Neural progenitor cell (in vitro differentiated cells): ENCODE results near the gene LRRK2. TPM values are rescaled to one million over a fixed set of nuclear protein-coding genes. Genes with fewer than 3 reads are reported as not detected.

Source experiments
- DNase-seq: peaks from one replicate; pipeline ENCODE4 v3.0.0-alpha.2; 2016; ENCODE audit warnings: low spot score
- H2AFZ ChIP-seq: fragments of 200-600 bp; sonication (generic); replicated peaks from 2 replicates; pipeline ENCODE4 v1.6.1; 2016; ENCODE audit warnings: antibody characterized with exemption
- H3F3A ChIP-seq: fragments of 200-600 bp; sonication (generic); 2 replicates; pipeline ENCODE4 v1.6.1; 2016; ENCODE audit warnings: antibody characterized with exemption, low read depth
- H3K27ac ChIP-seq: fragments of 200-600 bp; sonication (generic); 2 replicates; pipeline ENCODE4 v1.5.1; 2016; ENCODE audit warnings: mild to moderate bottlenecking
- H3K27me3 ChIP-seq: fragments of 200-600 bp; sonication (generic); 2 replicates; pipeline ENCODE4 v1.6.1; 2016; ENCODE audit warnings: mild to moderate bottlenecking, moderate library complexity
- H3K36me3 ChIP-seq: fragments of 200-600 bp; sonication (generic); 2 replicates; pipeline ENCODE4 v1.5.1; 2016
- H3K4me1 ChIP-seq: fragments of 200-600 bp; sonication (generic); 2 replicates; pipeline ENCODE4 v1.6.1; 2016; ENCODE audit warnings: mixed run types
- H3K4me2 ChIP-seq: fragments of 200-600 bp; sonication (generic); 2 replicates; pipeline ENCODE4 v1.6.1; 2016
- H3K4me3 ChIP-seq: fragments of 200-600 bp; sonication (generic); 2 replicates; pipeline ENCODE4 v1.5.1; 2016
- H3K79me2 ChIP-seq: fragments of 200-600 bp; sonication (generic); 2 replicates; pipeline ENCODE4 v1.6.1; 2016; ENCODE audit warnings: low read depth
- H3K9ac ChIP-seq: fragments of 200-600 bp; sonication (generic); 2 replicates; pipeline ENCODE4 v1.6.1; 2016
- H3K9me3 ChIP-seq: fragments of 200-600 bp; sonication (generic); 2 replicates; pipeline ENCODE4 v1.5.1; 2016; ENCODE audit warnings: low read depth
- H4K20me1 ChIP-seq: fragments of 200-600 bp; sonication (generic); 2 replicates; pipeline ENCODE4 v1.6.1; 2016; ENCODE audit warnings: low read depth
- H3K27ac Mint-ChIP-seq: 3 replicates; pipeline ENCODE4 v1.8.0; 2021; ENCODE audit warnings: mixed read lengths
- H3K27me3 Mint-ChIP-seq: 2 replicates; pipeline ENCODE4 v1.8.0; 2022; ENCODE audit warnings: low read depth, mild to moderate bottlenecking, inconsistent platforms, moderate library complexity, mixed read lengths; ENCODE audit not compliant: insufficient read depth
- H3K36me3 Mint-ChIP-seq: 3 replicates; pipeline ENCODE4 v1.8.0; 2021; ENCODE audit warnings: mixed read lengths
- H3K4me1 Mint-ChIP-seq: 3 replicates; pipeline ENCODE4 v1.8.0; 2021; ENCODE audit warnings: mixed read lengths
- H3K4me3 Mint-ChIP-seq: 3 replicates; pipeline ENCODE4 v1.8.0; 2021; ENCODE audit warnings: mild to moderate bottlenecking, moderate library complexity, mixed read lengths
- H3K9me3 Mint-ChIP-seq: 3 replicates; pipeline ENCODE4 v1.8.0; 2020; ENCODE audit warnings: mixed read lengths
- CTCF ChIP-seq: fragments of 200-600 bp; sonication (generic); IDR thresholded peaks from 2 replicates; pipeline ENCODE4 v1.5.1; 2017; ENCODE audit warnings: antibody characterized with exemption, mild to moderate bottlenecking
- EZH2 ChIP-seq: fragments of 200-600 bp; sonication (generic); IDR thresholded peaks from 2 replicates; pipeline ENCODE4 v1.6.1; 2017; ENCODE audit warnings: antibody characterized with exemption, mild to moderate bottlenecking, moderate library complexity
- EZH2phosphoT487 ChIP-seq: fragments of 200-600 bp; sonication (generic); IDR thresholded peaks from 2 replicates; pipeline ENCODE4 v1.6.1; 2017; ENCODE audit warnings: antibody characterized with exemption
- total RNA-seq: library from RNA; depleted of rRNA; stranded (reverse); fragments of >200 nt; gene quantifications from 2 replicates; pipeline ENCODE4 v1.2.3, GENCODE V29; 2015; ENCODE audit warnings: low replicate concordance

Gene LRRK2
- total RNA-seq, 1 donor from 2014 or later = 0.11 TPM

- Mint-ChIP-seq H3K27ac (no peak overlapping the region), H3K27me3 (no peaks in the 10 kb centered on the region), H3K4me3 (no peak overlapping the region), H3K9me3 (no peaks in the 10 kb centered on the region), H3K4me1 (no peaks in the 10 kb centered on the region), H3K36me3 (no peaks in the 10 kb centered on the region)
- H4K20me1 ChIP-seq = no peaks in the 10 kb centered on the region
- H3K79me2 ChIP-seq = no peaks in the 10 kb centered on the region
- H3K4me2 ChIP-seq = no peak overlapping the region
- H3K4me1 ChIP-seq = no peaks in the 10 kb centered on the region
- no peaks in the 10 kb centered on the region for H3K27me3 ChIP-seq
- H3K27ac ChIP-seq = no peak overlapping the region
- DNase-seq = no peak
- TF ChIP-seq EZH2 = no peak
- no peak for TF ChIP-seq EZH2phosphoT487
- TF ChIP-seq CTCF = no peak
- H3K36me3 ChIP-seq = no peaks in the 10 kb centered on the region
- H3F3A ChIP-seq = no peaks in the 10 kb centered on the region
- no peak overlapping the region for H3K9ac ChIP-seq
- no peaks in the 10 kb centered on the region for H3K9me3 ChIP-seq
- no peak overlapping the region for H2AFZ ChIP-seq
- no peak overlapping the region for H3K4me3 ChIP-seq
Observed at GRCh38 chr12:40286583-40286982, 61.8 kb downstream of the LRRK2 start.

GRCh38 chr12:40287369-40287975 is 62.7 kb downstream of the LRRK2 start:
- Histone ChIP-seq H3K9ac (no peak overlapping the region), H3K27ac (no peak overlapping the region), H3K4me1 (no peaks in the 10 kb centered on the region), H3K9me3 (no peaks in the 10 kb centered on the region), H3K79me2 (no peaks in the 10 kb centered on the region), H3K4me3 (no peak overlapping the region), H3F3A (no peaks in the 10 kb centered on the region), H4K20me1 (no peaks in the 10 kb centered on the region), H2AFZ (no peak overlapping the region), H3K4me2 (no peak overlapping the region), H3K36me3 (no peaks in the 10 kb centered on the region), H3K27me3 (no peaks in the 10 kb centered on the region)
- TF ChIP-seq EZH2 (no peak), CTCF (no peak), EZH2phosphoT487 (no peak)
- H3K36me3 Mint-ChIP-seq = no peaks in the 10 kb centered on the region
- H3K9me3 Mint-ChIP-seq = no peaks in the 10 kb centered on the region
- H3K4me3 Mint-ChIP-seq = no peak overlapping the region
- H3K4me1 Mint-ChIP-seq = no peaks in the 10 kb centered on the region
- no peaks in the 10 kb centered on the region for H3K27me3 Mint-ChIP-seq
- DNase-seq = no peak
- H3K27ac Mint-ChIP-seq = no peak overlapping the region

- Histone ChIP-seq H3K79me2 (no peaks in the 10 kb centered on the region), H3K9ac (no peak overlapping the region), H3K4me2 (no peak overlapping the region), H3K4me3 (no peak overlapping the region), H3K9me3 (no peaks in the 10 kb centered on the region), H3K4me1 (no peaks in the 10 kb centered on the region), H3K27ac (no peak overlapping the region), H3K36me3 (no peaks in the 10 kb centered on the region), H2AFZ (no peak overlapping the region), H3K27me3 (no peaks in the 10 kb centered on the region), H3F3A (no peaks in the 10 kb centered on the region), H4K20me1 (no peaks in the 10 kb centered on the region)
- DNase-seq = no peak
- Mint-ChIP-seq H3K27ac (no peak overlapping the region), H3K4me3 (no peak overlapping the region), H3K9me3 (no peaks in the 10 kb centered on the region), H3K36me3 (no peaks in the 10 kb centered on the region), H3K4me1 (no peaks in the 10 kb centered on the region), H3K27me3 (no peaks in the 10 kb centered on the region)
- TF ChIP-seq EZH2 = no peak
- TF ChIP-seq CTCF = no peak
- TF ChIP-seq EZH2phosphoT487 = no peak
Observed at GRCh38 chr12:40292788-40293429, 68.1 kb downstream of the LRRK2 start.
